GM19035 (cell line): Measurements from ENCODE around the gene C1S.

ENCODE experiments used
- ATAC-seq: cut with Tn5 transposase; IDR thresholded peaks from one replicate; pipeline ENCODE4 v1.9.1; 2021; ENCODE audit not compliant: unreplicated experiment

Gene C1S

GRCh38 chr12:7075518-7075917 lies 15.0 kb downstream of the C1S start:
- ATAC-seq = no peak

- ATAC-seq = no peak
Observed at GRCh38 chr12:7075939-7076338, 15.4 kb downstream of the C1S start.

GRCh38 chr12:7076493-7076892 lies 16.0 kb downstream of the C1S start:
- ATAC-seq = no peak

GRCh38 chr12:7078163-7078562 lies 17.6 kb downstream of the C1S start:
- no peak for ATAC-seq

GRCh38 chr12:7079826-7080125 lies 19.3 kb downstream of the C1S start:
- ATAC-seq = no peak

GRCh38 chr12:7081037-7081436 lies 20.5 kb downstream of the C1S start:
- no peak for ATAC-seq

GRCh38 chr12:7083125-7083524 lies 22.6 kb downstream of the C1S start:
- no peak for ATAC-seq

- no peak for ATAC-seq
Observed at GRCh38 chr12:7089196-7089871, 28.8 kb downstream of the C1S start.

GRCh38 chr12:7090222-7090998 lies 29.9 kb downstream of the C1S start:
- no peak for ATAC-seq

- no peak for ATAC-seq
Observed at GRCh38 chr12:7091171-7091570, 30.7 kb downstream of the C1S start.

GRCh38 chr12:7091660-7092228 lies 31.2 kb downstream of the C1S start:
- ATAC-seq = no peak

GRCh38 chr12:7092229-7092985 lies 31.9 kb downstream of the C1S start, which contains the start of gene C1R:
C1R (minus strand) TSS chr12:7092445; CDS start chr12:7092388, 57 bp downstream.
- no peak for ATAC-seq

GRCh38 chr12:7092986-7093460 lies 32.5 kb downstream of the C1S start:
- no peak for ATAC-seq

- ATAC-seq = no peak
Observed at GRCh38 chr12:7093486-7093885, 33.0 kb downstream of the C1S start.

- no peak for ATAC-seq
Observed at GRCh38 chr12:7093892-7094291, 33.4 kb downstream of the C1S start.

- ATAC-seq = no peak
Observed at GRCh38 chr12:7096006-7096932, 35.8 kb downstream of the C1S start.

GRCh38 chr12:7096979-7097378 lies 36.5 kb downstream of the C1S start:
- no peak for ATAC-seq

- no peak for ATAC-seq
Observed at GRCh38 chr12:7099290-7099996, 38.9 kb downstream of the C1S start.

GRCh38 chr12:7100239-7100638 lies 39.7 kb downstream of the C1S start:
- no peak for ATAC-seq
